GM12872 (cell line): Measurements from ENCODE around the gene TET1.

Experiments used
- TF ChIP-seq, protein P1 (sequence below): IDR thresholded peaks from 3 replicates; pipeline ENCODE4 v1.5.1; 2011; ENCODE audit warnings: low read depth, mild to moderate bottlenecking, low read length, moderate library complexity; ENCODE audit not compliant: insufficient read depth

The TET1 gene

GRCh38 chr10:68742397-68742796, 182.3 kb downstream of the TET1 start:
- TF ChIP-seq, protein P1, sequence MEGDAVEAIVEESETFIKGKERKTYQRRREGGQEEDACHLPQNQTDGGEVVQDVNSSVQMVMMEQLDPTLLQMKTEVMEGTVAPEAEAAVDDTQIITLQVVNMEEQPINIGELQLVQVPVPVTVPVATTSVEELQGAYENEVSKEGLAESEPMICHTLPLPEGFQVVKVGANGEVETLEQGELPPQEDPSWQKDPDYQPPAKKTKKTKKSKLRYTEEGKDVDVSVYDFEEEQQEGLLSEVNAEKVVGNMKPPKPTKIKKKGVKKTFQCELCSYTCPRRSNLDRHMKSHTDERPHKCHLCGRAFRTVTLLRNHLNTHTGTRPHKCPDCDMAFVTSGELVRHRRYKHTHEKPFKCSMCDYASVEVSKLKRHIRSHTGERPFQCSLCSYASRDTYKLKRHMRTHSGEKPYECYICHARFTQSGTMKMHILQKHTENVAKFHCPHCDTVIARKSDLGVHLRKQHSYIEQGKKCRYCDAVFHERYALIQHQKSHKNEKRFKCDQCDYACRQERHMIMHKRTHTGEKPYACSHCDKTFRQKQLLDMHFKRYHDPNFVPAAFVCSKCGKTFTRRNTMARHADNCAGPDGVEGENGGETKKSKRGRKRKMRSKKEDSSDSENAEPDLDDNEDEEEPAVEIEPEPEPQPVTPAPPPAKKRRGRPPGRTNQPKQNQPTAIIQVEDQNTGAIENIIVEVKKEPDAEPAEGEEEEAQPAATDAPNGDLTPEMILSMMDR = no peak
